Neuronal stem cell (in vitro differentiated cells): ENCODE data around the gene LGALS9B.
"Not testable (repeated sequence)": the region's sequence is repeated elsewhere in the genome, so short reads cannot be mapped to it uniquely, and the experiment has no call there.

ENCODE experiments used
- DNase-seq: peaks from one replicate; pipeline ENCODE4 v3.0.0-alpha.2; 2013; ENCODE audit warnings: low spot score
- H2AFZ ChIP-seq: one replicate; pipeline ENCODE4 v1.6.1; 2013; ENCODE audit warnings: mild to moderate bottlenecking, low read length, inconsistent platforms
- H2AK5ac ChIP-seq: 2 replicates; pipeline ENCODE4 v1.6.1; 2013; ENCODE audit warnings: low read depth, mild to moderate bottlenecking, inconsistent platforms, low read length, moderate library complexity, mixed read lengths
- H2BK120ac ChIP-seq: 2 replicates; pipeline ENCODE4 v1.6.1; 2013; ENCODE audit warnings: low read depth, mild to moderate bottlenecking, inconsistent platforms, low read length, moderate library complexity, mixed read lengths
- H2BK12ac ChIP-seq: one replicate; pipeline ENCODE4 v1.6.1; 2013; ENCODE audit warnings: low read length, inconsistent platforms
- H2BK15ac ChIP-seq: 2 replicates; pipeline ENCODE4 v1.6.1; 2013; ENCODE audit warnings: mild to moderate bottlenecking, low read length, inconsistent platforms, mixed read lengths
- H2BK5ac ChIP-seq: one replicate; pipeline ENCODE4 v1.6.1; 2013; ENCODE audit warnings: inconsistent platforms, mild to moderate bottlenecking, low read length, moderate library complexity
- H3K14ac ChIP-seq: one replicate; pipeline ENCODE4 v1.6.1; 2013; ENCODE audit warnings: low read length, inconsistent platforms
- H3K18ac ChIP-seq: 2 replicates; pipeline ENCODE4 v1.6.1; 2013; ENCODE audit warnings: low read length, inconsistent platforms
- H3K23ac ChIP-seq: 2 replicates; pipeline ENCODE4 v1.6.1; 2013; ENCODE audit warnings: low read depth, mild to moderate bottlenecking, mixed read lengths, low read length, inconsistent platforms; ENCODE audit not compliant: poor library complexity
- H3K27ac ChIP-seq: replicated peaks from 3 replicates; pipeline ENCODE4 v1.5.1; 2013; ENCODE audit warnings: low read length, inconsistent platforms
- H3K27me3 ChIP-seq, 3 experiments: 2 replicates each; pipeline ENCODE4 v1.6.1; 2013; ENCODE audit warnings: low read length in 3 of 3, mild to moderate bottlenecking in 2 of 3, inconsistent platforms in 1 of 3, low read depth in 1 of 3, mixed read lengths in 1 of 3, moderate library complexity in 1 of 3; ENCODE audit not compliant: control insufficient read depth in 3 of 3, insufficient read depth in 3 of 3
- H3K36me3 ChIP-seq, 2 donors: replicated peaks in 1 of 2; 2 replicates each; pipeline ENCODE4 v1.6.1; 2013; ENCODE audit warnings: low read length in 2 of 2; ENCODE audit not compliant: control insufficient read depth in 2 of 2, insufficient read depth in 2 of 2
- H3K4ac ChIP-seq: 2 replicates; pipeline ENCODE4 v1.6.1; 2013; ENCODE audit warnings: inconsistent platforms, mild to moderate bottlenecking, low read length, moderate library complexity
- H3K4me1 ChIP-seq, 2 donors: 1 replicate in 1 of 2; 2 replicates in 1 of 2; pipeline ENCODE4 v1.6.1; 2013; ENCODE audit warnings: low read length in 2 of 2, low read depth in 1 of 2; ENCODE audit not compliant: control insufficient read depth in 2 of 2, insufficient read depth in 1 of 2
- H3K4me2 ChIP-seq: one replicate; pipeline ENCODE4 v1.6.1; 2013; ENCODE audit warnings: mild to moderate bottlenecking, low read length, inconsistent platforms; ENCODE audit not compliant: insufficient read depth, poor library complexity, severe bottlenecking
- H3K4me3 ChIP-seq, 2 donors: 2 replicates each; pipeline ENCODE4 v1.5.1; 2013; ENCODE audit warnings: low read length in 2 of 2, mild to moderate bottlenecking in 2 of 2, inconsistent platforms in 1 of 2, moderate library complexity in 1 of 2
- H3K79me1 ChIP-seq: one replicate; pipeline ENCODE4 v1.6.1; 2013; ENCODE audit warnings: low read depth, mild to moderate bottlenecking, inconsistent platforms, low read length, moderate library complexity
- H3K9ac ChIP-seq: one replicate; pipeline ENCODE4 v1.6.1; 2013; ENCODE audit warnings: mild to moderate bottlenecking, low read depth, low read length, inconsistent platforms; ENCODE audit not compliant: poor library complexity
- H3K9me3 ChIP-seq, 2 donors: replicated peaks in 1 of 2; 2 replicates each; pipeline versions ENCODE3 to v1.6.1; 2013; ENCODE audit warnings: low read length in 2 of 2, mild to moderate bottlenecking in 2 of 2, inconsistent platforms in 1 of 2, low read depth in 1 of 2, mixed read lengths in 1 of 2, moderate library complexity in 1 of 2; ENCODE audit not compliant: control insufficient read depth in 2 of 2, insufficient read depth in 1 of 2
- H4K8ac ChIP-seq: one replicate; pipeline ENCODE4 v1.6.1; 2013; ENCODE audit warnings: low read depth, mild to moderate bottlenecking, inconsistent platforms, low read length, moderate library complexity
- H4K91ac ChIP-seq: one replicate; pipeline ENCODE4 v1.6.1; 2013; ENCODE audit warnings: low read length, low read depth, mild to moderate bottlenecking, inconsistent platforms; ENCODE audit not compliant: poor library complexity
- WGBS, 2 donors: extraction: QIAGEN DNeasy Blood & Tissue Kit; methylation state at CpG; one replicate each; pipeline ENCODE4 v1.1.7; 2013; ENCODE audit warnings: missing lambda C conversion rate in 2 of 2, mixed read lengths in 1 of 2; ENCODE audit not compliant: insufficient read length in 2 of 2, insufficient replicate concordance in 1 of 2; ENCODE audit errors: extremely low coverage in 2 of 2; 5-methylcytosine and 5-hydroxymethylcytosine counted together

LGALS9B gene

DNA sequence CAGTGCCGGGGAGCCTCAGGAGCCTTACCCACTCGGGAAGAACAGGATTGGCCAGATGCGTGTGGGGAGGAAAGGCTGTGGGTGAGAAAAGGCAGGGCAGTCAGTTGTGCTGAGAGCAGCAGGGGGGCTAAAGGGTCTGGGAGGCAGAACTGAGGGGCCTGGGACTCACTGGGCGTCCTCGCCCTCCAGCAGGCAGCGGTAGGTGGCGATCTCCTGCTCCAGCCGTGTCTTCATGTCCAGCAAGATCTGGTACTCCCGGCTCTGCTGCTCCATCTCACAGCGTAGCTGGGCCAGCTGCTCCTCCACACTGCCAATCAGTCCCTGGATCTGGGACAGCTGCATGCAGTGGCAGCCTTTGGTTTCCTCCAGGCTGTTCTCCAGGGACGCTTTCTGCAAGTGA, 34.6 kb upstream of the LGALS9B start:
- no CpG with 5 or more reads among the region's 11 CpGs for WGBS, 2 donors
- not testable (repeated sequence) for H3K9ac ChIP-seq

GRCh38 chr17:20500346-20500745, 33.0 kb upstream of the LGALS9B start:
- not testable (repeated sequence) for H4K8ac ChIP-seq, H3K9me3 ChIP-seq, H2BK15ac ChIP-seq, H3K23ac ChIP-seq, H3K4ac ChIP-seq, H3K4me1 ChIP-seq, H2AFZ ChIP-seq, H3K18ac ChIP-seq, H4K91ac ChIP-seq, DNase-seq, H2BK12ac ChIP-seq, H3K27ac ChIP-seq, H2BK5ac ChIP-seq, H3K9ac ChIP-seq, H2AK5ac ChIP-seq, H3K14ac ChIP-seq, H3K36me3 ChIP-seq, H3K27me3 ChIP-seq, H3K4me2 ChIP-seq, H3K4me3 ChIP-seq, H3K79me1 ChIP-seq, H2BK120ac ChIP-seq
- WGBS, 2 donors = no CpG with 5 or more reads among the region's 4 CpGs

More for the DNA sequence above, 34.6 kb upstream of the LGALS9B start:
- H3K4me3 ChIP-seq, H3K79me1 ChIP-seq, H2BK5ac ChIP-seq, H3K36me3 ChIP-seq, H2BK120ac ChIP-seq, H3K4me1 ChIP-seq, H4K8ac ChIP-seq, H4K91ac ChIP-seq, H3K14ac ChIP-seq, H3K27me3 ChIP-seq, H3K4ac ChIP-seq, H3K9me3 ChIP-seq, H2BK15ac ChIP-seq, H3K27ac ChIP-seq, H2AFZ ChIP-seq, H3K23ac ChIP-seq, DNase-seq, H2AK5ac ChIP-seq, H2BK12ac ChIP-seq, H3K18ac ChIP-seq, H3K4me2 ChIP-seq: not testable (repeated sequence)

DNA sequence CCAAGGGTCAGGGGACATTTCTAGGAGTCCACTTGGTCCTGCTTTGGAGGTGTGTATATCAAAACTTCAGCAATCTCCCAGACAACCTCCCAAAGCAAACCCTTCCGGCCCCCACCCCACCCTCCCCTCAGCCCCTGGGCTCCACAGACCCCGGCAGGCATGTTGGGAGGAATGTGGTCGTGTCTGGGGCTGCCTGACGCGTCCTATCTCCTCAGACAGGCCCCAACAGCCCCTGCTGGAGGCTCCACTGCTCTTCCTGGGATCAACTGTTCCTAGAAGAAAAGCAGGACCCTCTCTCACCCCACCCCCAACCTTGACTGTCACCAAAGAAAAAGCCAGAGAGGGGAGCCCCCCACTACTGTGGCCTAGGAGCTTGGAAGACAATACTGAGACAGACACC, 28.1 kb upstream of the LGALS9B start:
- not testable (repeated sequence) for H3K4me3 ChIP-seq, H3K4me2 ChIP-seq, H3K36me3 ChIP-seq, H3K27me3 ChIP-seq, H2BK5ac ChIP-seq, H2AFZ ChIP-seq, H2BK120ac ChIP-seq, H4K8ac ChIP-seq, DNase-seq, H4K91ac ChIP-seq, H3K9ac ChIP-seq, H3K9me3 ChIP-seq, H3K79me1 ChIP-seq, H2BK15ac ChIP-seq, H2BK12ac ChIP-seq, H3K18ac ChIP-seq, H2AK5ac ChIP-seq, H3K14ac ChIP-seq, H3K27ac ChIP-seq, H3K23ac ChIP-seq, H3K4me1 ChIP-seq, H3K4ac ChIP-seq
- no CpG with 5 or more reads among the region's 5 CpGs for WGBS, 2 donors

- not testable (repeated sequence) for H2AK5ac ChIP-seq
Measured at GRCh38 chr17:20494735-20495134, 27.4 kb upstream of the LGALS9B start.

More at GRCh38 chr17:20494735-20495134, 27.4 kb upstream of the LGALS9B start:
- not testable (repeated sequence) for H3K27ac ChIP-seq, DNase-seq, H2BK12ac ChIP-seq, H3K9ac ChIP-seq, H4K91ac ChIP-seq, H3K9me3 ChIP-seq, H3K27me3 ChIP-seq, H3K18ac ChIP-seq, H3K36me3 ChIP-seq, H3K4ac ChIP-seq, H2BK5ac ChIP-seq, H4K8ac ChIP-seq, H3K4me2 ChIP-seq, H3K4me3 ChIP-seq, H3K4me1 ChIP-seq, H3K79me1 ChIP-seq, H2BK120ac ChIP-seq, H3K23ac ChIP-seq, H3K14ac ChIP-seq, H2BK15ac ChIP-seq, H2AFZ ChIP-seq
- no CpG with 5 or more reads among the region's 9 CpGs for WGBS, 2 donors
